Ovary (tissue), 9 donors: ENCODE data around the gene SLC22A23. TPM values are rescaled to one million over a fixed set of nuclear protein-coding genes. Genes with fewer than 3 reads are reported as not detected.

Experiments used
- DNase-seq, 5 donors: peaks; one replicate each; pipeline ENCODE4 v3.0.0-alpha.2; 2019 to 2020
- H3K27ac ChIP-seq, 2 donors: fragments of 200-600 bp; one replicate each; pipeline versions ENCODE4 v1.5.1 to v1.8.0; 2019 to 2022
- H3K27me3 ChIP-seq: fragments of 200-600 bp; one replicate; pipeline ENCODE4 v1.8.0; 2022
- H3K36me3 ChIP-seq: fragments of 200-600 bp; sonication (generic); one replicate; pipeline ENCODE4 v1.5.1; 2019
- H3K4me1 ChIP-seq: one replicate; pipeline ENCODE4 v1.8.1; 2013; ENCODE audit warnings: mild to moderate bottlenecking, moderate library complexity; ENCODE audit not compliant: insufficient read depth
- H3K4me3 ChIP-seq: fragments of 200-600 bp; sonication (generic); one replicate; pipeline ENCODE4 v1.5.1; 2017
- H3K9me3 ChIP-seq, 2 donors: fragments of 200-600 bp in 1 of 2; sonication (generic) in 1 of 2; one replicate each; pipeline versions ENCODE4 v1.5.1 to v1.8.1; 2013 to 2019; ENCODE audit warnings: mild to moderate bottlenecking in 1 of 2, moderate library complexity in 1 of 2
- CTCF ChIP-seq, 3 donors: fragments of 450-650 bp in 2 of 3; fragments of 200-600 bp in 1 of 3; IDR thresholded peaks; one replicate each; pipeline versions ENCODE4 v1.5.1 to v1.8.0; 2016 to 2022; ENCODE audit warnings: antibody characterized with exemption in 3 of 3, mild to moderate bottlenecking in 1 of 3
- EP300 ChIP-seq: sonication (generic); formaldehyde crosslinking; IDR thresholded peaks from one replicate; pipeline ENCODE4 v1.6.1; 2017; ENCODE audit warnings: antibody characterized with exemption
- POLR2A ChIP-seq: fragments of 450-650 bp; IDR thresholded peaks from one replicate; pipeline ENCODE4 v1.6.1; 2017; ENCODE audit warnings: antibody characterized with exemption, mild to moderate bottlenecking, moderate library complexity
- WGBS, 3 donors: extraction: QIAGEN DNeasy Blood & Tissue Kit in 1 of 3; methylation state at CpG; one replicate each; pipeline versions ENCODE4 v1.1.5 to v1.1.7; 2013 to 2017; 5-methylcytosine and 5-hydroxymethylcytosine counted together
- intact Hi-C, 4 donors: fragments of 100-400 bp; cut with DNase I; formaldehyde crosslinking; loops; one replicate each; pipeline versions ENCODE4 v1.11.0 to v1.15.1; 2022 to 2023
- polyA plus RNA-seq, 2 donors: library from polyadenylated mRNA; stranded (reverse); fragments of 200-250 nt in 1 of 2; fragments of 350-450 nt in 1 of 2; fragmentation: Illumina TruSeq in 1 of 2; extraction: RNeasy Lipid Tissue Mini Kit (QIAGEN cat#74804) in 1 of 2; gene quantifications; one replicate each; pipeline ENCODE4 v1.2.3, GENCODE V29; 2013 to 2014
- total RNA-seq, 7 donors: library from RNA; depleted of rRNA in 2 of 7; stranded (reverse); fragments of >200 nt in 2 of 7; fragmentation: NEBNext Ultra II Directional in 3 of 7; extraction: Animal tissue kit (Norgen Biotek cat#: 25700) in 3 of 7; gene quantifications; one replicate each; pipeline versions ENCODE4 v1.1.0 to v1.2.4, GENCODE V29; 2016 to 2023
- donor health status: DM: no; HTN: no; CAD: no; lungs with moderate emphysema.
- donor health status: DM: no; HTN: no; CAD: no.
- donor health status: Bipolar disorder and iron deficiency.
- donor health status: DM: yes; HTN: yes; CAD: no.
- donor health status: DM: no; HTN: no; CAD: no.
- donor health status: DM: yes; HTN: yes; CAD: no.

Gene SLC22A23
- total and polyA plus RNA-seq, 9 donors, result 2.3 to 31.0 (median 5.2) TPM

- WGBS, 3 donors, result 17 to 51% (median 28%) methylated on average over 27 of the region's 27 CpGs
- H3K4me1 ChIP-seq, result no peaks in the 10 kb centered on the region
- no peaks in the 10 kb centered on the region for H3K9me3 ChIP-seq
- peak overlapping the region in 1 of 2 donors; percentile 43 for H3K27ac ChIP-seq
- intact Hi-C loops, result no loop called here
- no peaks in the 10 kb centered on the region for H3K27me3 ChIP-seq
- H3K36me3 ChIP-seq, result no peaks in the 10 kb centered on the region
- H3K4me3 ChIP-seq, result no peak overlapping the region
- DNase-seq, result peak; percentile 73 to 89 (median 87)
- TF ChIP-seq CTCF (IDR thresholded peaks at IDR 0.05), result no peak
- TF ChIP-seq EP300, result no peak
- no peak for TF ChIP-seq POLR2A
Observed at GRCh38 chr6:3269281-3269975, 187.4 kb downstream of the SLC22A23 start.

- 80 to 88% (median 85%) methylated on average over 11 of the region's 11 CpGs for WGBS, 3 donors
- Histone ChIP-seq H3K4me3 (no peak overlapping the region), H3K27me3 (no peaks in the 10 kb centered on the region), H3K36me3 (no peaks in the 10 kb centered on the region), H3K9me3 (no peaks in the 10 kb centered on the region), H3K27ac (no peak overlapping the region), H3K4me1 (peaks cover 1% of the 10 kb centered on the region)
- no peak for TF ChIP-seq EP300
- TF ChIP-seq POLR2A, result no peak
- no peak for TF ChIP-seq CTCF (IDR thresholded peaks at IDR 0.05)
- intact Hi-C loops, result no loop called here
- DNase-seq, result peak in 1 of 5 donors; percentile 34
Observed at GRCh38 chr6:3268680-3269079, 188.2 kb downstream of the SLC22A23 start.

DNA sequence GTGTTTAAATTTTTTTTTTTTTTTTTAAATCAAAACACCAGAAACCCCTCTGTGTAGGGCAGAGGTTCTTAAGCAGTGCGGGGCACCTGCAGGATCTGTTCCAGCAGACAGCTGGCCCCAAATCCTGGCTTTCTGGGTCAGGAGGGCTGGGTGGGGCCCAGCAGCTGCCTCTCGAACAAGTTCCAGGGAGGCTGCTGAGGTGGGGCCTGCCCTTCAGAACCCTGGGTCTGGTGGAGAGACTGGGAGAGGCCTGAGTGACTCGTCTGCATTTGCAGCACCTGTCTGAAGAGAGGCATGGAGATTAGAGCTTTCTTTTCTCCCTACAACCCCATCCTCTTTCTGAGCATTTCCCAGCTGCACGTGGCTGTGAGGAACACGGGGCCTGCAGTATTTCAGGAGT lies 189.7 kb downstream of the SLC22A23 start:
- Histone ChIP-seq H3K4me3 (no peak overlapping the region), H3K4me1 (peaks cover 1% of the 10 kb centered on the region), H3K9me3 (no peaks in the 10 kb centered on the region), H3K27ac (no peak overlapping the region), H3K36me3 (no peaks in the 10 kb centered on the region), H3K27me3 (no peaks in the 10 kb centered on the region)
- intact Hi-C loops, result no loop called here
- TF ChIP-seq POLR2A (no peak), EP300 (no peak), CTCF (IDR thresholded peaks at IDR 0.05) (no peak)
- 76 to 79% (median 77%) methylated on average over 5 of the region's 5 CpGs for WGBS, 3 donors
- no peak for DNase-seq

- 44 to 65% (median 45%) methylated on average over 9 of the region's 9 CpGs for WGBS, 3 donors
- Histone ChIP-seq H3K27me3 (no peaks in the 10 kb centered on the region), H3K4me3 (no peak overlapping the region), H3K4me1 (peaks cover 6% of the 10 kb centered on the region), H3K36me3 (no peaks in the 10 kb centered on the region), H3K9me3 (no peaks in the 10 kb centered on the region), H3K27ac (no peak overlapping the region)
- intact Hi-C loops, result no loop called here
- no peak for DNase-seq
- no peak for TF ChIP-seq EP300
- no peak for TF ChIP-seq CTCF (IDR thresholded peaks at IDR 0.05)
- TF ChIP-seq POLR2A, result no peak
Observed at GRCh38 chr6:3266170-3266569, 190.7 kb downstream of the SLC22A23 start.
